Measurements from ENCODE around the gene MPDZ.

MPDZ gene

DNA sequence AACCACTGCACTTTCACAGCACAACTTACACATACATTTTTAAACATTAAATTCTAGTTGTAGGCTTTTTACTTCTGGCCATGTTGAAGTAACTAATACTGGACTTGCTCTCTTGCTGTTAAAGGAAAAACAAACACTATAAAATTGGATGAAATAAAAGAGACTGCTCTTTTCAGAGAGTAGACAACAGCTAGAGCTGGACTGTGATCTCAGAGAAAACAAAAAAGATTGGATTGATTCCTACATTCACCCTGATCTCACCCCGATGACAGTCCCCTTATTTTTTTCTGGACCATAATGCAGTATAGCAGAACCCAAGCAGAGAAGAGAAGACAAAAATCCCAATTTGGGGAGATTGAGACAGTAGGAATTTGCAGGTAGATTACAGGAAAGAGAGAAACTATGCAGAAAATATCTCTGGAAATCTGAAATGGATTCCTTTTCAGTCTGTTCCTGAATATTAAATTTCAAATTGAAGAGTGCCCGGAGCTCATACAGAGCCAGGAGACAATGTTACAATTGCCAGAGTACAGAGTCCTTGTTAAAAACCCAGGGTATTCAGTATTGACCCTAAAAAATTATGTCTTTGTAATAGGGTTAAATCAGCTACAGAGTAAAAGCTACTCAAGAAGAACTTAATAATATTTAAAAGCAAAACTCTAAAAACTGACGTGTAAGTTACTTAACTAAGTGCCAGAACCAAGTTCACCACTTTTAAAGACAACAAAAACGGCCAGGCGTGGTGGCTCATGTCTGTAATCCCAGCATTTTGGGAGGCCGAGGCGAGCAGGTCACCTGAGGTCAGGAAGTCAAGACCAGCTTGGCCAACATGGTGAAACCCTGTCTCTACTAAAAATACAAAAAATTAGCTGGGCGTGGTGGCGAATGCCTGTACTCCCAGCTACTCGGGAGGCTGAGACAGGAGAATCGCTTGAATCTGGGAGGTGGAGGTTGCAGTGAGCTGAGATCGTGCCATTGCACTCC is 208.6 kb downstream of the MPDZ start:
- DNase-seq = peak; percentile 9

DNA sequence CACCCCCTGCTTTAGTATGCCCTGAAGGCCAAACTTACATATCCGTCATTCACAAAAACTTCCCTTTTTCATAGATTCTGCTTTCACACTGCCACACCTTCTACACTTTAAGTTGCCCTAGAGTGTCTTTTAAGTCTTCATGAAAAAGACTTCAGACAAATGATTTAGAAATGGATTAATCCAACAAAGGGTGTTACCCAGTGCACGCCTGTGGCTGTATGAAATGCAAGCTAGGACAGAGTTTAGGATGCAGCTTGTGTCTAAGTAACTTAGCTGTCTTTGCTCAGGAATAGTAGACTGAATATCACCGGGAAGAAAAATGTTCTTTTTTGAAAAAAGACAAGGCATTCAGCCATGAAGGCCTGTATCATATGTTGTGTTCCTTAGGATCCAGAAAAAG is 210.0 kb downstream of the MPDZ start:
- no peak for DNase-seq

DNA sequence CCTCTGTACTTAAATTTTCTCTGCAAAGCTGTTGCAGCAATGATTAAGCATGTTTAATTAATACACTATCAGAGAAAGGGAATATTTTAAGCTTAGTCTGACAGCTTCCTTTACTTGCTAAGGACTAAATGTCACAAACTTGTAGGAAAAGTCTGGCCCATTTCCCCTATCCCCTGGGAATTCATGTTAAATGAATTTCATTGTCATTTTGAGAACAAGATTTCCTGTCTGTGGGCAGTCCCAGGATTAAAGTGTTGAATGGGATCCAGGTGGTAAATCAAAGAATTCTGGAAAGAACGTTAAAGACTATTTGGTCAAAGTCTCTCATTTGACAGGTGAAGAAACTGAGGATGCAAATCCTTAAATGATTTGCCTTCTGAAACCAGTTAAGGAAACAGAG is 214.8 kb downstream of the MPDZ start:
- DNase-seq = no peak

- DNase-seq = no peak
Observed at GRCh38 chr9:13063880-13064459, 215.5 kb downstream of the MPDZ start.

DNA sequence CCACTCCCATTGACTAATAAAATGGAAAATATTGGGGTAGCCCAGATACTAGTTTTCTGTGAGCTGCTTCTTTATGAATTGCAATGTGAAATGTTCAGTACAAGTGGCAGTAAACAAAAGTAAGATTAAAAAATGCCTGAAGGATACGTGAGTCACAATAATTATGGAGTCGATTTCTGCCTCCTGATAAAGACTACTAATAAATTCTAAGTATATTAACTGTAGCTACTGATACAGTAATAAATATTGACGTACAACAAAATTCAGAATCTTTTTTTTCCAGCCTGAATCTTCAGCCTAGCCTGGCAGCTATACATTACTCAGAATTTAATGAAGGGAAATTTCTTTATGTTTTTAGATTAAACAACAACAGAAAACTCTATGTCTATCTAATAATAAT is 218.1 kb downstream of the MPDZ start:
- no peak for DNase-seq
